Activated CD8-positive, alpha-beta memory T cell treated with anti-CD3 and anti-CD28 coated beads, Interleukin-2, amount 50 U/mL, for 1 hour (primary cell): ENCODE data around the gene RIPOR2.

Source experiments
- DNase-seq: peaks from one replicate; pipeline ENCODE4 v3.0.0-alpha.2; 2020; ENCODE audit errors: extremely low read depth

The RIPOR2 gene

GRCh38 chr6:24876499-24877465 is 59.0 kb downstream of the RIPOR2 start:
- DNase-seq: no peak

- no peak for DNase-seq
These were observed 60.2 kb downstream of the RIPOR2 start for GRCh38 chr6:24875534-24875901.

- no peak for DNase-seq
These were observed 60.8 kb downstream of the RIPOR2 start for GRCh38 chr6:24874776-24875533.

- no peak for DNase-seq
These were observed 61.6 kb downstream of the RIPOR2 start for GRCh38 chr6:24874128-24874527.

GRCh38 chr6:24872779-24873178 is 63.0 kb downstream of the RIPOR2 start:
- no peak for DNase-seq

GRCh38 chr6:24868765-24869164 is 67.0 kb downstream of the RIPOR2 start:
- DNase-seq: no peak

GRCh38 chr6:24867104-24867703 is 68.6 kb downstream of the RIPOR2 start:
- DNase-seq: no peak

GRCh38 chr6:24865161-24865560 is 70.6 kb downstream of the RIPOR2 start:
- DNase-seq: no peak

GRCh38 chr6:24864343-24864742 is 71.4 kb downstream of the RIPOR2 start:
- no peak for DNase-seq

GRCh38 chr6:24861934-24862333 is 73.8 kb downstream of the RIPOR2 start:
- no peak for DNase-seq

- no peak for DNase-seq
These were observed 76.1 kb downstream of the RIPOR2 start for GRCh38 chr6:24859608-24860200.

- no peak for DNase-seq
These were observed 76.6 kb downstream of the RIPOR2 start for GRCh38 chr6:24859132-24859531.

- DNase-seq: no peak
These were observed 77.5 kb downstream of the RIPOR2 start for GRCh38 chr6:24858177-24858653.

GRCh38 chr6:24856901-24857670 is 78.7 kb downstream of the RIPOR2 start:
- no peak for DNase-seq

- no peak for DNase-seq
These were observed 79.5 kb downstream of the RIPOR2 start for GRCh38 chr6:24856246-24856599.

GRCh38 chr6:24855395-24856245 is 80.1 kb downstream of the RIPOR2 start:
- peak; percentile 46 for DNase-seq

- DNase-seq: no peak
These were observed 81.6 kb downstream of the RIPOR2 start for GRCh38 chr6:24854077-24854666.

GRCh38 chr6:24851086-24851485 is 84.7 kb downstream of the RIPOR2 start:
- DNase-seq: no peak

GRCh38 chr6:24849713-24850112 is 86.0 kb downstream of the RIPOR2 start:
- no peak for DNase-seq

- DNase-seq: no peak
These were observed 87.3 kb downstream of the RIPOR2 start for GRCh38 chr6:24848461-24848860.
